Hypothalamus (tissue), 51 donors: ENCODE results near the gene KCNMA1.

Experiments used
- DNase-seq, 51 donors: peaks; one replicate each; lab custom pipeline; 2025; lab: John Stamatoyannopoulos, UW

The KCNMA1 gene

GRCh38 chr10:77296534-77297392 is 340.8 kb downstream of the KCNMA1 start:
- no peak for DNase-seq

GRCh38 chr10:77293773-77294172 is 343.8 kb downstream of the KCNMA1 start:
- DNase-seq = peak in 2 of 51 donors; percentile 2 to 9

GRCh38 chr10:77293347-77293746 is 344.3 kb downstream of the KCNMA1 start:
- no peak for DNase-seq

DNA sequence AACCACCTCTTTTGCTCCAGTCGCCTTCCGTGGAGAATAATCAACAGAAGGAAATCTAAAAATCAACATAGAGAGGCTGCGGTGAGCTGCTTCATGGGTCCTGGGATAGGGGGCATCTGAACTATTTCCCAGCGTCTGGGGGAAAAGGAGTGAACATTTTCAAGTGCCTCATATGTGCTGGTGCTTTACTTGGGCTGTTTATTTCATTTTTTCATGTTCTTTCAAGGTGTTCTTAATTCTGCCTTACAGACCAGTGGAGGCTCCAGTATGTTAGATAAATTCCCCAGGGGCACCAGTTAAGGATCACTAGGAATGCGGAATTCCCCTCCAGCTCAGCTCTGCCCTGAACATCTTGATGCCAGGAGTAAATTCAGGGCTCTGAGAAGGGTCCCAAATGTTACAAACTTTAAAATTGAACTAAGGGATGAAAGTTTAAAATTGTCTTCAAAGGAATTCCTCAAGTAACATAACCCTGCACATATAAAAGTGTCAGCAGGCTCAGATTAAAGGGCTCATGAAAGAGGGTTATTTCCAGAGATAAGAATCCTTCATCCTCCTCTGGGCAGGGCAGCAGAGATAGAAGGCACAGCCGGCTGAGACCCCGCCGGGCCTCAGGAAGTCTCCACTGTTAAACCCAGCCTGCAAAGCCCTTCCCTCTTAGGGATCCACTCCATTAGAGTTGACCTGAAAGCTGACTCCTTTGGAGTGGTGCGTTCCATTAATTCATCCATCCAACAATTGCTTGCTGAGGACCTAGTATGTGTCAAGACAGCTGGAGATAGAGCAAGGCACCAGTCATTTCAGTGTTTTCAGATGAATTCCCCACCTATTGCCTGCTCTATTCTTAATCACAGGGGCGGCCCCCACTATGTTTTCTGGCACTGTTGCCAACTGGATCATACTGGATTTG is 345.8 kb downstream of the KCNMA1 start:
- DNase-seq = no peak

GRCh38 chr10:77290528-77291155 is 347.0 kb downstream of the KCNMA1 start:
- DNase-seq = no peak

GRCh38 chr10:77289790-77290189 is 347.8 kb downstream of the KCNMA1 start:
- no peak for DNase-seq

- DNase-seq = no peak
Observed at GRCh38 chr10:77289027-77289501, 348.5 kb downstream of the KCNMA1 start.

DNA sequence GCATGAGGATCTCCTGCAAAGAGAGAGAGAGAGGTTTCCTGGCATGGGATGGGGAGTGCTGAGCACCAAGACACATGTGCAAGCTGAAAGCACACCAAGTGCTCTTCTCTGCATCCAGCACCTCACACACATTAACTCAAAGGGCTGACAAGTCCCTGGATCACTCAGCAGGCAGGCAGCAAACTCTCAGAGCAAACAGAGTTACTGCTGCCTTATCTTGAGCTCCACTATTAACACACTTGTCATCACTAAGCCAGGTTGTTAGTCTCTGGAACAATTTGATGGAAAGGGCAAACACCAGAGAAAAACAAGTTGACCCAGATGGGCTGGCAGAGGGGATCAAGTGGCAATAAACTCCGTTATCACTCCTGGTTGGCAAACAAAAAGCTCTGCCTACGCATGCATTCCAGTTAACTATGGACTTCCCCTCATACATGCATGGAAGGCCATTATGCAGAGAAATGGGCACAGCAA is 349.9 kb downstream of the KCNMA1 start:
- no peak for DNase-seq

GRCh38 chr10:77286531-77287508 is 350.8 kb downstream of the KCNMA1 start:
- no peak for DNase-seq

DNA sequence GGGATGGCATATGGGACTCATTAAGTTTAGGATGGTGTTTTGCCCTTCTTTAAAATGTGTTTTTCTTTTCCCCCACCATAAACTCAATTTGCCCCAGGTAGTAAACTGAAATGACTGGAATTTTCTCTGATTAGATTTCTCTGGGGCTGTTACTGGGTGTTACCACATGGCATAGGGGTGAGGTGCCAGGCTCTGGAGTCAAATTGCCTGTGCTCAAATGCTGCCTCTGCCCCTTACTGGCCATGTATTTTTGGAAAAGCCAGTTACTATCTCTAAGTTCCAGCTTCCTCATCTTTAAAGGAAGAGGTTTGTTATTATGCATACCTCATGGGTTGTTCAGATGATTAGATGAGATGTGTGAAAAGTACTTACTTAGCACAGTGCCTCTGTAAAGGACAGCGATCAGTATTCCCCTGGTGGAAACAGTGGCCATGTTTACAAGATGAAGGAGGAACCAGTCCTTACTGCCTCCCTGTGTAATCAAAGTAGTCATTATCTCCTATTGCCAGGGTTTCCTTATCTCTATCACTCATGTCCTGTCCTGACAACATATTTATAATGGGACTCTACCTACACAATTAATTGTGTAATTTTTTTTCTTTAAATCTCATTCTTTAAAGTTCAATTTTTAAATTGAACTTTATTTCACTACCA is 352.0 kb downstream of the KCNMA1 start:
- no peak for DNase-seq

DNA sequence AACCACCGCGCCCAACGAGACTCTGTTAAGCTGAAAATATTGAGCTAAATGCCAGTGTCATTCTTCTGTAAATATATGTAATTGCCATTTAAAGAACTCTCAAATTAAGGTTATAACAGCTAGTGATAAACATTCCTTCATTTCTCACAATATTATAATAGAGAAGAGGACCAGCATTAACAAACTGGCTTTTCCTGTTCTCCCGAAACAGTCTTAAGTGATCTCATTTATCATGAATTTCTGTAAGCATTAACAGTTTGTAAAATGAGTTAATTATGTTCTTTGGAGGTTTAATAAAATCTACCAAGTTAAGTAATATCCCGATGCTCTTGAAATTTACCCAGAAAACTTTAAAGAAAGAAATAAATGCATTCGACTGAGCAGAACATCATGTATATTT is 352.8 kb downstream of the KCNMA1 start:
- no peak for DNase-seq

DNA sequence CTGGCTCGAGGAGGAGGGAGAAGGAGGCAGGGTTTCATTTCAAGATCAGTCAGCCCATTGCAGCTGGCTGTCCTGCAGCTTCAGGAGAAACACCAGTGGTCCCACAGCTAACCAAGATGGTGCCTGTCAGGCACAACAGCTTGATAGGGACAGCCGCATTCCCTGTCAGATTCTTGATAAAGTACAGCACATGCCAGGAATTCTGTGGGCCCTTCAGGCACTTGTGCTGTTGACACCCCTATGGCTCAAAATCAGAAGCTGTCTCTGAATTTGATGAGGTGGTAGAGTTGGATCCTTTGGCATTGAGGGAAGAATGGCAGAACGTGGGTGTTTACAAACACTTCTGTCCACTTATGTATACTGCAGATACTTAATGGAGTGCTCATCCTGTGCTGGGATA is 354.3 kb downstream of the KCNMA1 start:
- no peak for DNase-seq

DNA sequence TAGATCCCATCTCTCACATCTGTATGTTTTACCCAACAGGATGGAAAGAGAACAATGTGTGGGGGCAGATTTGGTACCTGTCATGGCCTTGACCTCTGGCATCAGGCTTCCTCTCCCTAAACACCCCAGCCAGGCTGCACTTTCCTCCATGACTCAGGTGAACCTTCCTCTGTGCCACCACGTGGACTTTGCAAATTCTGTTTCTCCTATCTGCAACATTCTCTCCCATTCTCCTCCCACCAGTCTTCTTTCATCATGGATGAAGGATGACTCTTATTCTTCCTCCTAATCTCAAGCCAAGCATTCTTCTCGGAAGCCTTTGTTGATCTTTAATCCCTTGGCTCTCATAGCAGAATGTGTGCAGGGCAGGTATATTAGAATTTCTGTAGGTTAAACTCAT is 355.4 kb downstream of the KCNMA1 start:
- no peak for DNase-seq

- no peak for DNase-seq
Observed at GRCh38 chr10:77281719-77282118, 355.9 kb downstream of the KCNMA1 start.

GRCh38 chr10:77279207-77279606 is 358.4 kb downstream of the KCNMA1 start:
- DNase-seq = peak in 6 of 51 donors; percentile 2 to 4 (median 3)

DNA sequence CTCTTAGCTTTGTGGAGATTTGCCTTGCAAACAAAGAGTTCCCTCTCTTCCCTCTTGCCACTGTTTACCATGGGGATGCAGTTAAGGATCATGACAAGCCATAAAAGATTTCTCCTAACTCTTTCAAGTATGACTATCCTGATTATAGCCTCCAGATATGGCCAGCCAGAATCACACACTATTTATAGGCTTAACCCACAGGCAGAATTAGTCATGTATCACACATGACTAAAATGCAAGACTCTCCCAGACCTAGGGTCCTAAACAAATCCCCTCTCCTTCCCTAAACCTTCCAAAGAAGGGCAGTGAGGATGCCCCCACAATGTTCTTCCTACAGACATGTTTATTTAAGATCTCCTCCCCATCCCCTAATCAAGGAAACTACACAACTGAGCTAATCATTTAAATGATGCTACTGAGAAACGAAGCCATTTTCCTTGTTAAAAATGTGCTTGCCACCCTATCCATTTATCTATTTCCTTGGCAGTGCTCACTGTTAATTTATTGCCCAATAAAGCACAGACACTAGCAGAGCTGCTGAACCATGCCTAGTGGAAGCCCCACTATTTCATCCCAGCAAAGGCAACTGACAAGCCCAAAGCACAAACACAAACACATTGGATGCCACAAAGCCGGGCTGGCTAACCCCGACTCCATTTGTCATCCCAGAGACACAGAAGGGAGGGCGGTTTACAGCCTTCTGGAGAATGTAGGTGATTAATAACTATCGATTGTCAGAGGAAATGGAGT is 363.4 kb downstream of the KCNMA1 start:
- no peak for DNase-seq

GRCh38 chr10:77269163-77269562 is 368.4 kb downstream of the KCNMA1 start:
- no peak for DNase-seq

DNA sequence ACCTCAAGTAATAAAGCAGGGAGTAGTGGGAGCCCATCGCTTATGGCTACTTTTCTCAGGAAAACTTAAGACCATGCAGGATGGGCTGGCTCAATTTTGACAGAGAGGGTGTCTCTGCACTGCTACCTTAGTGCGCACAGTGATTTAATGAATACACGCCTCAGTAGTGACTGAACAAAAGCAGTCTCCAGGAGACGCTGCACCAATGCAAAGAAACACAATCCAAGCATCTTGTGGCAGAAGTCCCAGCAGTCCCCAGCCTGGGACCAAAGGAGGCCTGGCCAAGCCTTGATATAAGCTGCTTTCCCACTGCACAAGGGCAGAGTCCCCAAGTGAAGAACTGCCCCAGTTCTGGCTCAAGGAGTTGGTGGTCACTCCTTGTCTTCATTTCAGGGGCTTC is 368.9 kb downstream of the KCNMA1 start:
- DNase-seq = peak in 22 of 51 donors; percentile 2 to 73 (median 39)
